ENCODE results near the gene GPS2.

- TF ChIP-seq CTCF (IDR thresholded peaks at IDR 0.05), result no peak
- TF ChIP-seq POLR2AphosphoS5 (IDR thresholded peaks at IDR 0.05), result no peak
- TF ChIP-seq POLR2A (IDR thresholded peaks at IDR 0.05), result no peak
- no peak for TF ChIP-seq EP300 (IDR thresholded peaks at IDR 0.05)
Measured at GRCh38 chr17:7324438-7324779, 9.2 kb upstream of the GPS2 start.
